Heart left ventricle (tissue), 16 donors: ENCODE results near the gene GMFB. TPM values are rescaled to one million over a fixed set of nuclear protein-coding genes. Genes with fewer than 3 reads are reported as not detected.

Experiments used
- ATAC-seq, 4 donors: fragments of 200-7000 bp; cut with Tn5 transposase; one replicate each; pipeline ENCODE4 v1.9.1; 2020 to 2022; ENCODE audit warnings: moderate library complexity in 4 of 4, mild to moderate bottlenecking in 3 of 4, moderate number of reproducible peaks in 1 of 4
- DNase-seq, 5 donors: peaks; one replicate each; pipeline ENCODE4 v3.0.0-alpha.2; 2020
- H3K27ac ChIP-seq, 12 donors: fragments of 200-600 bp; sonication (generic) in 4 of 12; one replicate each; pipeline versions ENCODE4 v1.5.0 to v1.8.0; 2016 to 2022; ENCODE audit warnings: mild to moderate bottlenecking in 2 of 12
- H3K27me3 ChIP-seq, 9 donors: fragments of 200-600 bp; sonication (generic) in 2 of 9; one replicate each; pipeline versions ENCODE4 v1.5.1 to v1.8.0; 2016 to 2022; ENCODE audit warnings: mild to moderate bottlenecking in 3 of 9
- H3K36me3 ChIP-seq, 9 donors: fragments of 200-600 bp; sonication (generic) in 2 of 9; one replicate each; pipeline versions ENCODE4 v1.5.0 to v1.8.0; 2018 to 2022; ENCODE audit warnings: mild to moderate bottlenecking in 2 of 9
- H3K4me1 ChIP-seq, 12 donors: fragments of 200-600 bp; sonication (generic) in 4 of 12; one replicate each; pipeline versions ENCODE4 v1.5.0 to v1.8.0; 2016 to 2022; ENCODE audit warnings: mild to moderate bottlenecking in 3 of 12
- H3K4me3 ChIP-seq, 12 donors: fragments of 200-600 bp; sonication (generic) in 4 of 12; one replicate each; pipeline versions ENCODE4 v1.5.0 to v1.8.0; 2017 to 2022; ENCODE audit warnings: mild to moderate bottlenecking in 9 of 12, moderate library complexity in 4 of 12
- H3K9me3 ChIP-seq, 12 donors: fragments of 200-600 bp; sonication (generic) in 4 of 12; one replicate each; pipeline versions ENCODE4 v1.5.0 to v1.8.0; 2016 to 2022; ENCODE audit warnings: mild to moderate bottlenecking in 1 of 12
- POLR2A ChIP-seq, 2 donors: fragments of 450-650 bp; IDR thresholded peaks; one replicate each; pipeline ENCODE4 v1.6.1; 2017; ENCODE audit warnings: antibody characterized with exemption in 2 of 2, mild to moderate bottlenecking in 2 of 2, moderate library complexity in 2 of 2
- WGBS, 4 donors: extraction: QIAGEN DNeasy Blood & Tissue Kit in 2 of 4; methylation state at CpG; one replicate each; pipeline versions ENCODE4 v1.1.5 to v1.1.7; 2013 to 2018; 5-methylcytosine and 5-hydroxymethylcytosine counted together
- intact Hi-C, 10 donors: fragments of 100-400 bp; cut with DNase I; formaldehyde crosslinking; loops; one replicate each; pipeline versions ENCODE4 v1.11.1 to v1.14.2; 2022
- polyA plus RNA-seq, 2 donors: library from polyadenylated mRNA; stranded (reverse); fragments of 200-250 nt; gene quantifications; one replicate each; pipeline ENCODE4 v1.2.3, GENCODE V29; 2013
- total RNA-seq, 9 donors: library from RNA; depleted of rRNA in 2 of 9; stranded (reverse); fragments of >200 nt in 2 of 9; fragmentation: NEBNext Ultra II Directional in 3 of 9; extraction: Animal tissue kit (Norgen Biotek cat#: 25700) in 3 of 9; gene quantifications; one replicate each; pipeline versions ENCODE4 v1.1.0 to v1.2.4, GENCODE V29; 2016 to 2023
- TF ChIP-seq, protein P1 (sequence below), 12 donors: fragments of 200-600 bp; sonication (generic) in 4 of 12; IDR thresholded peaks; one replicate each; pipeline versions ENCODE4 v1.5.0 to v1.8.0; 2018 to 2022; ENCODE audit warnings: antibody characterized with exemption in 12 of 12, mild to moderate bottlenecking in 5 of 12
- donor health status: ischemic (EF 13 %, LVEDD 7.1; RV severe dilation, severe dysfunction).
- donor health status: healthy with polysubstance abuse.
- donor health status: DM: no; HTN: yes; CAD: no.
- donor health status: DM: no; HTN: no; CAD: no.
- donor health status: ischemic (EF 25% LVEDD 6.9; RV normal size, moderate dysfunction).
- donor health status: ischemic (EF 25% LVEDD 5.7; RV mildly dilated, moderate dysfunction).
- donor health status: healthy.
- donor health status: DM: yes; HTN: yes; CAD: no.
- donor health status: ischemic (EF 35%, LVEDD 5.7; RV mildly dilated, moderate dysfunction).
- donor health status: nonischemic (EF 11% LVEDD 7.7; RV severe dilation, severe dysfunction).
- donor health status: DM: yes; HTN: yes; CAD: no.
- donor health status: PGD.
- donor health status: ischemic (EF 29% LVEDD 5.4; RV normal size, mild dysfunction).
- donor health status: nonischemic (EF 23%, LVEDD 6.1; RV moderate dilation, normal function).

Gene GMFB
- total and polyA plus RNA-seq, 11 donors, result 5.0 to 35.8 (median 26.0) TPM

DNA sequence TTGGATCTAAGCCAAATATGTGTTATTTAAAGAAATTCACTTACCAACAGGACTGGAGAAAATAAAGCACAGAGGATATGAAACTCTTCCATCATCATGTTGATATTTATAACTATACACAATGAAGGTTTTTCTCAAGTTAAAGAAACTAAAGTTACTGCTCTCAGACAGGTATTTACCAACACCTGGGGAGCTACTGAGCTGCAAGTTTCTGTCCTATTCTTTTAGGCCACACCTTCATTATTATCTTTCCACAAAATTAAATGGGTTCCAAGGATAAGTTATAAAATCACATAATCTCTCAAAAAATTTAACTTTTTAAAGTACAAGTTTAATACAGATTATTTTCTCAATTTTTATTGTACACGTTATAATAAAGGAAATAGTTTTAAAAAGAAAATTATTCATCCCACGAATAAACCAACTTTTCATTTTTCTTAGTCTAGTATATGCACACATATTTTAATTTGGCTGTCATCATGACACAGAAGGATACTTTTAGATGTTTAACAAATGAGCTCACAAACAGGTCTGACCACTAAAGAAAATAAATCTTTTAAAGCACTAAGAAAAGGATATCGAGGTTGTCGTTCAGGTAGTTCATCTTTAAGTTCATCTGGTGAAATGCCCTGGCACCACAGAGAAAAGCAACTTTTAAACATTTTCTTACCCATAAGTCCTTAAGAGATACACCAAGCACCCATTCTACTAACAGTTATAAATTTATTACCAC is 7.8 kb downstream of the GMFB start:
- DNase-seq (no peak), ATAC-seq (no peak)
- Histone ChIP-seq H3K4me1 (peaks cover 0 to 63% (median 32%) of the 10 kb centered on the region in 12 donors), H3K9me3 (no peaks in the 10 kb centered on the region), H3K4me3 (no peak overlapping the region), H3K27me3 (no peaks in the 10 kb centered on the region), H3K27ac (no peak overlapping the region), H3K36me3 (peaks cover 0 to 73% (median 50%) of the 10 kb centered on the region in 9 donors)
- 92 to 95% (median 94%) methylated on average over 4 of the region's 4 CpGs for WGBS, 4 donors
- TF ChIP-seq, protein P1, sequence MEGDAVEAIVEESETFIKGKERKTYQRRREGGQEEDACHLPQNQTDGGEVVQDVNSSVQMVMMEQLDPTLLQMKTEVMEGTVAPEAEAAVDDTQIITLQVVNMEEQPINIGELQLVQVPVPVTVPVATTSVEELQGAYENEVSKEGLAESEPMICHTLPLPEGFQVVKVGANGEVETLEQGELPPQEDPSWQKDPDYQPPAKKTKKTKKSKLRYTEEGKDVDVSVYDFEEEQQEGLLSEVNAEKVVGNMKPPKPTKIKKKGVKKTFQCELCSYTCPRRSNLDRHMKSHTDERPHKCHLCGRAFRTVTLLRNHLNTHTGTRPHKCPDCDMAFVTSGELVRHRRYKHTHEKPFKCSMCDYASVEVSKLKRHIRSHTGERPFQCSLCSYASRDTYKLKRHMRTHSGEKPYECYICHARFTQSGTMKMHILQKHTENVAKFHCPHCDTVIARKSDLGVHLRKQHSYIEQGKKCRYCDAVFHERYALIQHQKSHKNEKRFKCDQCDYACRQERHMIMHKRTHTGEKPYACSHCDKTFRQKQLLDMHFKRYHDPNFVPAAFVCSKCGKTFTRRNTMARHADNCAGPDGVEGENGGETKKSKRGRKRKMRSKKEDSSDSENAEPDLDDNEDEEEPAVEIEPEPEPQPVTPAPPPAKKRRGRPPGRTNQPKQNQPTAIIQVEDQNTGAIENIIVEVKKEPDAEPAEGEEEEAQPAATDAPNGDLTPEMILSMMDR (IDR thresholded peaks at IDR 0.05), result no peak
- TF ChIP-seq POLR2A (IDR thresholded peaks at IDR 0.05), result no peak
- intact Hi-C loops, result no loop called here

DNA sequence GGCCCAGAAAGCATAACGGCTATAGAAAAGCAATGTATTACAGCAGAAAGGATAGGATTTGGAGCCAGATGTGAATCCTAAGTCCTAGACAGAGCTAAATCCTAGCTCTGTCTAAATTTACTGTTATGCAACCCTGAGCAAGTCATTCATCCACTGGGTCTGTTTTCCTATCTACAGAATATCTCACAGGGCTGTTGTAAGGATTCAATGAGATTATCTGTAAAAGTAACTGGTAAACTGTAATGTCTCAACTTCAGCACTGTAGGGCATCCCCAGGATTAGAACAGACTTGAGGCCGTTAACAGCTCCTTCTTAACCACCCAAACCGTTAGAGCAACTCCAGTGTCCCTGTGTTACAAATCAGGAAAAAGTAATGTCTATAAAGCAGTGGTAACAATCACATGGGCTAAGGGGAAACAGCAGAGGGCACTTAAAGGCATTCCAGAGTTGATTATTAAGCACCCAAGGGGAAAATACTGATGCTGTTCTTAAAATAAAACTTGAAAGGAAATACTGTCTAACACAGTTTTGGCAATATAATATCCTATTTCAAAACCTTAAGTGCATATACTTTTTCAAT is 10.1 kb downstream of the GMFB start:
- intact Hi-C loops, result no loop called here
- no peaks in the 10 kb centered on the region for H3K9me3 ChIP-seq
- H3K36me3 ChIP-seq, result peaks cover 0 to 90% (median 68%) of the 10 kb centered on the region in 9 donors
- 55 to 57% (median 55%) methylated on average over 3 of the region's 3 CpGs for WGBS, 4 donors
- H3K27me3 ChIP-seq, result no peaks in the 10 kb centered on the region
- H3K4me3 ChIP-seq, result no peak overlapping the region
- DNase-seq, result no peak
- ATAC-seq, result peak in 2 of 4 donors; percentile 39 to 42
- peaks cover 0 to 47% (median 22%) of the 10 kb centered on the region in 12 donors for H3K4me1 ChIP-seq
- TF ChIP-seq POLR2A (IDR thresholded peaks at IDR 0.05), result no peak
- TF ChIP-seq, protein P1 (IDR thresholded peaks at IDR 0.05), result no peak
- peak overlapping the region in 1 of 12 donors; percentile 14 for H3K27ac ChIP-seq

DNA sequence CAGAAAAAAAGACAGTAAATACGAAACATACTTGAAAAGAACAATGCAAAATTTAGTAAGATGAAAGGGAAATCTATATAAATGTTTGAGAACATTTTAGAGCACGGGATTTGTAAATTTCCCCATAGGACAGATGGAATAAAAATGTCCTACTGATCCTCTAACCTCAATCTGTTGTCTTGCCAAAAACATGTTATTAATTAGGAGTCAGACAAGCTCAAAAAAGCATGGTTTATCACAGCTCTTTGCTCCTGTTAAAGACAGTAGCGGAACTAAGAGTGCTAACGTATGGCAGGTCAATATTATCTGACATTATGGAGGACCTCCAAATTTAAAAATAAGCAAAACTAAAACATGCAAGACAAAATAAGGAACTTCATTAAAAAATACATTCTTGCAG is 12.9 kb downstream of the GMFB start:
- H3K4me1 ChIP-seq, result peaks cover 0 to 53% (median 14%) of the 10 kb centered on the region in 12 donors
- no peak overlapping the region for H3K27ac ChIP-seq
- H3K9me3 ChIP-seq, result no peaks in the 10 kb centered on the region
- WGBS, 4 donors, result 75 to 89% (median 81%) methylated on average over 4 of the region's 4 CpGs
- no peaks in the 10 kb centered on the region for H3K27me3 ChIP-seq
- H3K4me3 ChIP-seq, result no peak overlapping the region
- TF ChIP-seq POLR2A (IDR thresholded peaks at IDR 0.05), result no peak
- TF ChIP-seq, protein P1 (IDR thresholded peaks at IDR 0.05), result no peak
- H3K36me3 ChIP-seq, result peaks cover 0 to 72% (median 53%) of the 10 kb centered on the region in 9 donors
- ATAC-seq (no peak), DNase-seq (no peak)
- intact Hi-C loops, result no loop called here

DNA sequence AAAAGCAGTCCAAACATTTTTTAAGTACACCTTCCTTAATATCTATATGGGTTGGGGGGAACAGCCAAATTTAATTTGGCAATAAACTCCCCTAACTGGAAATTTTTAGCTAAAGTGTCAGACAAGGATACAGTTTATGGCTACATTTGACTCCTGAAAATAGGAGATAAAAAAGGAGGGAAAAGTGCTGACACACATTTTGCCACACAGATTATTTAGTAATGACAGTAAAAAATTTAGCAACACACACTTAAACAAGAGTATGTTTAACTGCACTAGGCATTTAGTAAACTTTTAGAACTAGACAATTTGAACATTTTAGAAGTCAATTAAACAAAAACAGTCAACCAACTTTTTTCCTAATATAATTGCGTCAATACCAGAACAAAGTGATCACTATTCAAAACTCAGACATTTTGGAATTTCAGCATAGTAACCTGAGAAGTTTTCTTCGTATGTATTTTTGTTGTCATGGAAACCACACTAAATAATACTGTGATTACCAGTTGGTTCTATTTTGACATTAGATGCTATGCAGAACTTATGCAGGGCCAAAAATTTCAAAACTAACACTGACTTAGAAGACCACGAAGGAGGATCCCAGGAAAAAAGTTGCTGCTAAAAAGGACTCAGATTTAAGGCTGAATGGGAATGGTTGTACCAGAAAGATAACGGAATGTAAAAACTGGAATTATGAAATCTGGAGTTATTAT is 13.4 kb downstream of the GMFB start:
- no peak for DNase-seq
- no peaks in the 10 kb centered on the region for H3K27me3 ChIP-seq
- 72 to 82% (median 76%) methylated on average over 4 of the region's 4 CpGs for WGBS, 4 donors
- no peak overlapping the region for H3K27ac ChIP-seq
- no peak overlapping the region for H3K4me3 ChIP-seq
- H3K36me3 ChIP-seq, result peaks cover 0 to 66% (median 48%) of the 10 kb centered on the region in 9 donors
- H3K9me3 ChIP-seq, result no peaks in the 10 kb centered on the region
- H3K4me1 ChIP-seq, result peaks cover 0 to 47% (median 13%) of the 10 kb centered on the region in 12 donors
- TF ChIP-seq POLR2A (IDR thresholded peaks at IDR 0.05), result no peak
- intact Hi-C loops, result no loop called here
- no peak for ATAC-seq
